ENCODE data around the gene EXO1.

DNA sequence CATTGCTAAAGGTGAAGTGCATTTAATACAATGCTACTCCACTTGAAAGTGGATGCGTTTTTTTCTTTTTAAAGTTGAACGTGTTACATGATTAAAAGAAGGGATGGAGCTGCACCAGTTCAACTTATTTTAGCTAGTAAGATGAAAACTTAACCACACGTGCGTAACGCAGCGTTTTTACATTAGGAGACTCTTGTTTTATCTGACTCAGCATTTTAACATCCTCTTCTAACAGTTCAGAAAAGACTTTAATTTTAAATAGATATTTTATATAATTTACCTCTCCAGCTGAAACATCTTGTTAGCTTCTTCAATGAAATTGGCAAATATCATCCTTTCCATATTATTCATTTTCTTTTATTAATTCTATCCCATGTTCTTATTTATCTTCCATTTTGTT, 33.4 kb downstream of the EXO1 start:
- no peak for TF ChIP-seq POLR2A (IDR thresholded peaks at IDR 0.05)
- TF ChIP-seq, protein P1, sequence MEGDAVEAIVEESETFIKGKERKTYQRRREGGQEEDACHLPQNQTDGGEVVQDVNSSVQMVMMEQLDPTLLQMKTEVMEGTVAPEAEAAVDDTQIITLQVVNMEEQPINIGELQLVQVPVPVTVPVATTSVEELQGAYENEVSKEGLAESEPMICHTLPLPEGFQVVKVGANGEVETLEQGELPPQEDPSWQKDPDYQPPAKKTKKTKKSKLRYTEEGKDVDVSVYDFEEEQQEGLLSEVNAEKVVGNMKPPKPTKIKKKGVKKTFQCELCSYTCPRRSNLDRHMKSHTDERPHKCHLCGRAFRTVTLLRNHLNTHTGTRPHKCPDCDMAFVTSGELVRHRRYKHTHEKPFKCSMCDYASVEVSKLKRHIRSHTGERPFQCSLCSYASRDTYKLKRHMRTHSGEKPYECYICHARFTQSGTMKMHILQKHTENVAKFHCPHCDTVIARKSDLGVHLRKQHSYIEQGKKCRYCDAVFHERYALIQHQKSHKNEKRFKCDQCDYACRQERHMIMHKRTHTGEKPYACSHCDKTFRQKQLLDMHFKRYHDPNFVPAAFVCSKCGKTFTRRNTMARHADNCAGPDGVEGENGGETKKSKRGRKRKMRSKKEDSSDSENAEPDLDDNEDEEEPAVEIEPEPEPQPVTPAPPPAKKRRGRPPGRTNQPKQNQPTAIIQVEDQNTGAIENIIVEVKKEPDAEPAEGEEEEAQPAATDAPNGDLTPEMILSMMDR (IDR thresholded peaks at IDR 0.05): no peak

All from thyroid gland (tissue), 4 donors.